Lung microvascular endothelial cell (primary cell): ENCODE results near the gene PPP2R2B. TPM values are rescaled to one million over a fixed set of nuclear protein-coding genes. Genes with fewer than 3 reads are reported as not detected.
A peak's percentile ranks its signal among the peaks of the same experiment; 100 is the strongest.

Source experiments
- DNase-seq, 2 donors: peaks; one replicate each; pipeline versions ENCODE4 v3.0.0 to v3.0.0-alpha.2; 2010; ENCODE audit warnings: low read depth in 2 of 2
- total RNA-seq: library from RNA; depleted of rRNA; stranded (reverse); fragments of >200 nt; gene quantifications from 2 replicates; pipeline ENCODE4 v1.2.1, GENCODE V29; 2014

The PPP2R2B gene
- not detected in 2 replicates for total RNA-seq

GRCh38 chr5:146878476-146879172 lies at the start of gene PPP2R2B:
PPP2R2B (minus strand) TSS chr5:146878757.
- peak; percentile 8 to 13 for DNase-seq

GRCh38 chr5:146924132-146924531 lies 45.6 kb upstream of the PPP2R2B start:
- DNase-seq = no peak

DNA sequence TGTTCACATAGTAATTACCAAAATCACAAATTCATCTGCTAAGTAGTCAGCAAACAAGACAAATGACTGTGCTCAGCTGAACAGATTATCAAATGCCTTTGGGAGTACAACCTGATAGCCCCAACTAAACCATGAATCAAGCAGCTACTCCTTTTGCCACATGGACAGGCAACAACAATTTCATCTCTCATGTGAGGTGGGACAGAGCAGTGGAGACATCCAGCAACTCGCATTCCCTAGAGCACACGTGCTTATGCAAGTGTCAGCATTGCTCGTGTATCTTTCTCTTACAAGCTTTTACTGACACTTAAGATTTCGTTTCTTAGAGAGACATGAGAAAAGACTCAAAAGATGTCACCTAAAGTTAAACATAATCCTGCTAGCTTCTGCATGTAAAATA lies 42.7 kb upstream of the PPP2R2B start:
- no peak for DNase-seq

- no peak for DNase-seq
These were observed 41.9 kb upstream of the PPP2R2B start for GRCh38 chr5:146920351-146920881.

DNA sequence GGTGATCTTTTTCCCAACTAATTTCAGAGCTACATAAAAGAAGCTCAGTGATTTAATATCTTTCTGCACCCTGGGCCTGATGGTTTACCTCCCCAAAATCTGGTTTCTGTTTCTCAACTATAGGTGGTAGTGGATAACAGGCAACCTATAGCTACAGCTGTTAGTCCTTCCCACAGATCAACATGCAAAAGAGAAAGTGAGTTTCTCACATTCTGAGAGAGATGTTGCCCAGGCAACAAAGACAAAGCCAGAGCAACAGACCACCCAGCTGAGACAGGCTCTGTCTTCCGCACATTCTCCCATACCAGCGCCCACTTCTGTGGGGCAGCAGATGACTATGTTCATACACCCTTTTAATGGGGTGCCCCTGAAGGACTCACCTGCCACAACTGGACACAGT lies 40.7 kb upstream of the PPP2R2B start:
- no peak for DNase-seq

- DNase-seq = no peak
These were observed 39.4 kb upstream of the PPP2R2B start for GRCh38 chr5:146917931-146918330.

- no peak for DNase-seq
These were observed 34.3 kb upstream of the PPP2R2B start for GRCh38 chr5:146912874-146913273.

DNA sequence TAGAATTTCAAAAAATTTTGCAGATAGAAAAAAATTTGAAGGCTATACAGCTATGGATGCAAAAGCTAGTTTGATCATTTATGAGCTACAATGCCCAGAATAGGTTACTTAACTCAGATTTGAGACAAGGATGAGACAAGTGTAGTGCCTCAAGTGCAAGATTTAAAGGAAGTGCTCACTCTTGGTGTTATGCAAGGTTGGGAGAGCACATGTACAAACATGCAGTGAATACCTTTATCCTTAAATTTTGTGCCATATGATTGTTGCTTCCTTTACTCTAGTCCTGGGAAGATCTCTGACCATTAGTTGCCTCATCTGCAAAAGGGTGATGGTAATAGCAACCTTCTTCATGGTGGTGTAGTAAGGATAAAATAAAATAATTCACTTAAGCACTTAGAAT lies 31.7 kb upstream of the PPP2R2B start:
- DNase-seq = no peak

GRCh38 chr5:146909255-146910068 lies 30.9 kb upstream of the PPP2R2B start:
- no peak for DNase-seq

DNA sequence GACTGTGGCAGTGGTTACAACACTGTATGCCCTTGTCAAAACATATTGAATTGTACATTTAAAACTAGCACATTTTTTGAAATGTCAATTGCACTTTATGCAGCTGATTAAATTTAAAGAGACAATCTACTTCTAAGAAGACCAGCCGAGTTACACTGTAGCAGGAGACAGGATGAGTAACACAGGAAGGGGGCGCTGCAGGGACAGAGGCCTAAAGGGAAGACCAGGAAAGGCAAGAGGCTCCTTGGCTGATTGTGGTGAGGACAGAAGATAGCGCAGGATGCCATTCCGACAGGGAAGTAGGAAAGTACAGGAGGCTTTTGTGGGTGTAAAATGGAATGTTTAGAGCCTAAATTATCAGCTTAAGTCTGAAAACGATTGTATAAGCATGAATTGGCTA lies 28.2 kb upstream of the PPP2R2B start:
- no peak for DNase-seq

DNA sequence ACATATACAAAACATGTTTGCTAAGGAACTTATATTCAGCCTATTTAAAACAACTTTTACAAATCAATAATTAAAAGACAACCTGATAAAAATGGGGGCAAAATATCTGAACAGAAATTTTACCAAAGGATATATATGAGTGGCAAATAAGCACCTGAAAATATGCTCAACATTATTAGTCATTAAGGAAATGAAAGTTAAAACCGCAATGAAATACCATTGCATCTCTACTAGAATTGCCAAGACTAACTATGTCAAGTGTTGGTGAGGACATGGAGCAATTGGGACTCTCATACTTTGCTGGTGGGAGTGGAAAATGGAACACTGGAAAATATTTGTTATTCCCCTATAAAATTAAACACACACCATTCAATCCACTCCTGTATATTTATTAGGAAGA lies 26.3 kb upstream of the PPP2R2B start:
- no peak for DNase-seq

- no peak for DNase-seq
These were observed 25.2 kb upstream of the PPP2R2B start for GRCh38 chr5:146903789-146904188.

DNA sequence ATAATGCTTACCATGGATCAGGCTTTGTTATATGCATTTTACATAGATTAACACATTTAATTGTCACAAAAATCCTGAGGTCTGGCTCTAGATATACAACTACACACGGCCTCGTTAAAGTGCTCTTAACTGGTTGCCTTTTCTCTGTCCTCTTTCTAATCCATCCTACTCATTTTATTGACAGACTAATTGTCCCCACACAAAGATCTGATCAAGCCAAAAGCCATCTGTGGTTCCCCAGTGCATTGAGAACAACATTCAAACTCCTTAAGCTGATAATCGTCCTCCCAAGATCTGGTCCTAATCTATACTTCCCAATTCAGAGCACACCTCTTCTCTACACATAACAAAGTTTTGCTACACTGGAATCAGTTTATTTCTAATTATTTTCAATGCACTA lies 23.9 kb upstream of the PPP2R2B start:
- no peak for DNase-seq

DNA sequence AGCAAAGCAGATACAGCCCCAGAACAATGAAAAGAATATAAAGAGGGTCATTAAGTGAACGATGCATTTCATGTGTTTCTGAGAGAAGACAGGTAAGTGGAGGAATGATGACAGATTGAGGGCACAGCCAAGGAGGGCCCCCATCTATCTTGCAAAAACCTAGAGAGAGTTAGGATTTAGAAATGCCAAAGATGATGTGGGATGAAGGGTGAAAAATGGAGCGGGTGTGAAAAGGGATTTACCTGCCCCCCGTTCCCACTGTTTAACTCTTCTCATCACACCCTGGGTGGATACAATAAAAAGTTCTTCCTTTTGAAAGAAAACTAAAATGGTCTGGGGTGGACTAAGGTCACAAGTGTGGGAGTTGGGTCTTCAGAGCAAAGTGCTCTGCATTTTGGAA lies 18.5 kb upstream of the PPP2R2B start:
- DNase-seq = no peak

- DNase-seq = no peak
These were observed 16.4 kb upstream of the PPP2R2B start for GRCh38 chr5:146894753-146895521.

- no peak for DNase-seq
These were observed 15.4 kb upstream of the PPP2R2B start for GRCh38 chr5:146893991-146894390.

DNA sequence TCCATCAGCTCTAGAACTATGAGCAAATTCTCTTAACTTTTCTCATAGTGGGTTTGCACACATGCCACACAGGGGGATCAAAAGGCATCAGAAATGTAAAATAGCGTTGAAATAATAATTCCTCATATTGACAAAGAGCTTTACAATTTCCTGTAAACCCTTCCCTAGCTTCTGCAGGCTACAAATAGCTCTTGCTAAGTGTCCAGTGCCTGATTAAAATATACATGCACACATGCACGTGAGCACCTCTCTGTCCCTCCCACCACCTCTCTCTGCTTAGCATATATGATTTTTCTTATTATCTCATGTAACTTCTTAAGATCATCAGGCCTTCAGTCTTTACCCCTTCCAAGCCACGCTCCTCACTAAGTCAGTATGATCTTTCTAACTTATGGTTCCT lies 13.7 kb upstream of the PPP2R2B start:
- DNase-seq = no peak

DNA sequence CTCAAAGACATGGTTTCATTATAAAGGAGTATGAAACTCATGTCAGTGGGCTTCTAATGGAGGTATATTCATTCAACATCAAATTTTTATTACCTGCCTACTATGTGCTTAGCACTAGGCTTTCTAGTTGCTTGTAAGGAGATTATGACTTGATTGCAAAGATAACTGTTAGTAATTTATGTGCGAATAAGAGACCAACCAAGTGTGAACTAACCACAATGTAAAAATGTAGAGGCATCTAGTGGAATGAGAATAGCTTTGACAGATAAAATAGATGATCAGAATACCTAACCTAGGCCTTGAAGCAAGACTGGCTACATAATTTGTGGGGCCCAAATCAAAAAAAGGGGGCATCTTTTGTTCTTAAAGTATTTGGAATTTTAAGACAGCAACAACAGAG lies 13.0 kb upstream of the PPP2R2B start:
- DNase-seq = no peak

GRCh38 chr5:146890731-146891440 lies 12.3 kb upstream of the PPP2R2B start:
- peak; percentile 9 to 14 for DNase-seq

DNA sequence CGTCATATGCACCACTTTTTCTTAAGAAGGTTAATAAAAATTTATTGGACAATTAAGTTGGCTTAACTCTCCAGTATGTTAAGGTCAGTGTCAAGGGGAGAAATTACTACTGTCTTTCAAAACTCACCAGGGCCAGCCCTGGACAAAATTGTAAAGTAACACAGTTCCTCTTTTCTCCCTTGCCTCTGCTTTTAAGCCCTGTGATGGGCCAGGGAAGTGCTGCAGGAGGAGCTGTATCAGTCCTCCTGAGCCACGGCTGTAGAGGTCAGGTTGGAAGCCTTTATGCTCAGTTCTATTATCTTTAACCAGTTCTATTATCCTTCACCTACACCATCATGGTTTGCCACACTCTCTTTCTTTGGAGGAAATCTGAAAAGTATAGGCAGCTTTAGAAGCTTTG lies 11.5 kb upstream of the PPP2R2B start:
- DNase-seq = no peak

- no peak for DNase-seq
These were observed 10.6 kb upstream of the PPP2R2B start for GRCh38 chr5:146889169-146889568.
